Activated CD8-positive, alpha-beta T cell treated with anti-CD3 and anti-CD28 coated beads, Interleukin-2, amount 10 ng/mL, durations not matched to agents 7 days and 5 days (primary cell): ENCODE measurements around the gene PINLYP. TPM values are rescaled to one million over a fixed set of nuclear protein-coding genes. Genes with fewer than 3 reads are reported as not detected.
A peak's percentile ranks its signal among the peaks of the same experiment; 100 is the strongest.

Experiments used
- ATAC-seq: fragments of 150-1000 bp; cut with Tn5 transposase; one replicate; pipeline ENCODE4 v1.10.0; 2021; ENCODE audit warnings: moderate library complexity
- CTCF ChIA-PET: fragments of 350-600 bp; sonication (Branson Sonifier 250); formaldehyde crosslinking; loops from one replicate; lab custom pipeline; 2021; ENCODE audit warnings: antibody characterized with exemption; lab: Charles Lee
- POLR2A ChIA-PET: fragments of 350-600 bp; sonication (Branson Sonifier 250); formaldehyde crosslinking; loops from one replicate; lab custom pipeline; 2021; ENCODE audit warnings: antibody characterized with exemption; lab: Charles Lee
- DNase-seq: peaks from one replicate; pipeline ENCODE4 v3.0.0-alpha.2; 2020
- H3K27ac Mint-ChIP-seq: one replicate; pipeline ENCODE4 v1.8.0; 2021; ENCODE audit warnings: mild to moderate bottlenecking, mixed read lengths
- H3K27me3 Mint-ChIP-seq: one replicate; pipeline ENCODE4 v1.8.0; 2021; ENCODE audit warnings: low read depth, mixed read lengths
- H3K36me3 Mint-ChIP-seq: one replicate; pipeline ENCODE4 v1.8.0; 2021; ENCODE audit warnings: low read depth, mixed read lengths
- H3K4me1 Mint-ChIP-seq: one replicate; pipeline ENCODE4 v1.8.0; 2021; ENCODE audit warnings: low read depth, mixed read lengths
- H3K4me3 Mint-ChIP-seq: one replicate; pipeline ENCODE4 v1.8.0; 2021; ENCODE audit warnings: mild to moderate bottlenecking, mixed read lengths
- H3K9me3 Mint-ChIP-seq: one replicate; pipeline ENCODE4 v1.8.0; 2022; ENCODE audit warnings: mixed read lengths; ENCODE audit not compliant: insufficient read depth
- total RNA-seq, 2 experiments: library from RNA; stranded (reverse); gene quantifications; one replicate each; pipeline ENCODE4 v1.2.3, GENCODE V29; 2021

The PINLYP gene
- 1 to 10 TPM; 7.4 to 8.9 TPM for total RNA-seq

DNA sequence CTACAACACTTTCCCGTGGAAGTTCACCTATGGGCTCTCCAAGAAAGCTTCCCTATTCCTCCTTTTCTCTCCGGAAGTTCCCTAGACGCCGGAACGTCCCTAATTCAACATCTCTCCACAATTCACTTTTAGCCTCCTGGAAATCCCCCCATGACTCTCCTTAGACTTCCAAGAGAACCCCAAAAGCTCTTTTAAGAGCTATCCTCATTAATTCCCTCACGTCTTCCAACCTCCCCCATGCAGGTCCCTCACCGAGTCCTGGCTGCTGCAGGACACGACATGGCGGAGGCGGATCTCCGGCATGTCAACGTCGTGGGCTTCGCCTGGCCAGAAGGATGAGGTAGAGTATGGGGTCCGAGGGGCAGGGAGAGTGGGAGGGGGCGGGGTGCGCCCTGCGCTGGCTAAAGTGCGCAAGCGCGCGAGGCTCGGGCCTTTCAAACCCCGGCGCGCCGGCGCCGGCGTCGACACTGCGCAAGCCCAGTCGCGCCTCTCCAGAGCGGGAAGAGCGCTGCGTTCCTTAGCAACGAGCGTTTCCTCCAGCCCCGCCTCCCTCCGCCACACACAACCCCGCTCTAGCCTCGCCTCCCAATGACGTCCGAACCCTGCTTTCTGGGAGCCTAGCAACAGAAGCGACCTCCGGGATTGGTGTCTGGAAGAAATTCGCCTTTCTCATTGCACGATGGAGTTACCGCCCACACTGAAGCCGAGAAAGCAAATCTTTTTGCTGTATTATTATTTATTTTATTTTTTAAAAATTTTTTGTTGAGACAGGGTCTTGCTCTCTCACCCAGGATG lies at the start of gene PINLYP, which contains the start of gene XRCC1:
TSS of gene PINLYP (plus strand) at position 646 of the 795 bp plus-strand sequence. CDS start 1,391 bp downstream, outside the sequence.
TSS of gene XRCC1 (minus strand) at position 372 of the 795 bp plus-strand sequence. CDS start at position 303, 69 bp downstream.
- POLR2A ChIA-PET = interaction anchor here (0.6 to 5.0 kb wide), 6 partner anchors 12 to 44 kb away, joined by 3 to 44 read pairs (median 4); partner anchors contain the start of genes IRGQ and ZNF576
- DNase-seq = peak; percentile 99
- CTCF ChIA-PET = interaction anchor here (0.6 to 5.3 kb wide), 8 partner anchors 10 to 128 kb away, joined by 3 to 67 read pairs (median 6); partner anchors contain the start of genes IRGQ and ZNF576
- H3K27me3 Mint-ChIP-seq = no peaks in the 10 kb centered on the region
- peak; percentile 96 for ATAC-seq
- H3K27ac Mint-ChIP-seq = peak within 1 kb of the TSS; percentile 93
- peaks cover 11% of the 10 kb centered on the region for H3K36me3 Mint-ChIP-seq
- H3K9me3 Mint-ChIP-seq = no peaks in the 10 kb centered on the region
- H3K4me3 Mint-ChIP-seq = peak within 1 kb of the TSS; percentile 96
- H3K4me1 Mint-ChIP-seq = peaks cover 45% of the 10 kb centered on the region

- no peaks in the 10 kb centered on the region for H3K27me3 Mint-ChIP-seq
- peak overlapping the region; percentile 68 for H3K27ac Mint-ChIP-seq
- H3K4me3 Mint-ChIP-seq = peak overlapping the region; percentile 95
- ChIA-PET POLR2A (interaction anchor here (2.2 kb wide), 1 partner anchor 87 kb away, joined by 7 read pairs; no protein-coding TSS in a partner anchor), CTCF (interaction anchor here (0.8 to 17.5 kb wide), 9 partner anchors 8 to 95 kb away, joined by 3 to 387 read pairs (median 9); partner anchors contain the start of genes IRGQ and ZNF576)
- H3K4me1 Mint-ChIP-seq = peaks cover 25% of the 10 kb centered on the region
- H3K9me3 Mint-ChIP-seq = no peaks in the 10 kb centered on the region
- DNase-seq = peak; percentile 42
- peak; percentile 33 for ATAC-seq
- peaks cover 8% of the 10 kb centered on the region for H3K36me3 Mint-ChIP-seq
These were observed 49.5 kb upstream of the PINLYP start for GRCh38 chr19:43525836-43526771.

DNA sequence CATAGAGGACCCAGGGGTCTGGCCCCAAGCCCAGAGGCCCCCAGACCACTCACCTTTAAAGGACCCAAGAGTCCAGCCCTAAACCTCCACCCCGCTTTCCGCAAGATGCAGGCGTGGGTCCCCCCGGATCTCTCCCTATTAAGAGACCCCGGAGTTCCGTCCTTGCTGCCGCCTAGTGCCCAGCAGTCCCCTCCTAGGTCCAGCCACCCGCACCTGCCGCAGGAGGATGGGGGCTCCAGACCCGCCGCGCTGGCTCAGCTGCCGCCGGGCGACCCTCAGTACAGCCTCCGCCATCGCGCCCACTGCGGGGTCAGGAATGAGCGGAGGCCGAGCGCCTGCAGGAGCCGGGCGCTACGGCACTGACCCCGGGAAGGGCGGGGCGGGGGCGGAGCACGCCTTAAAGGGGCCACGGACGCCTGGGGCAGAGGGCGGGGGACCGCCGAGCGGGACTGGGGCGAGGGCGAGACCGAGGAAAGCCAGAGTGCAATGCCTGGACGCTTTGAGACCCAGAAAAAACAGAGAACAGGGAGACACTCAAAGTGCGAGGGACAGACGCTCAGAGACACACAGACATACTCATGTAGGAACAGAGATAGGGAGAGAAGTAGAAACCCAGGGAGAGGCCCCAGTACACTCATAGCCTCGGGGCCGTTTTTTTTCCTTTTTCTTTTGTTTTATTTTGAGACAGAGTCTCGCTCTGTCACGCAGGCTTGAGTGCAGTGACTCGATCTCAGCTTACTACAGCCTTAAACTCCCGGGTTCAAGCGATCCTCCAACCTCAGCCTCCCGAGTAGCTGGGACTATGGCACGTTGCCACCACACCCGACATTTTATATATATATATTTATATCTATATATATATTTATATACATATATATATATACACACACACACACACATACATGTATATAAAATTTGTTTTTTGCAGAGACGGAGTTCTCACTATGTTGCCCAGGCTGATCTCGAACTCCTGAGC lies 48.4 kb upstream of the PINLYP start, which contains the start of gene ETHE1:
TSS of gene ETHE1 (minus strand) at position 318 of the 976 bp plus-strand sequence. CDS start at position 294, 24 bp downstream.
- Mint-ChIP-seq H3K4me3 (peak within 1 kb of the TSS; percentile 95), H3K9me3 (no peaks in the 10 kb centered on the region), H3K27ac (peak within 1 kb of the TSS; percentile 68), H3K4me1 (peaks cover 29% of the 10 kb centered on the region), H3K36me3 (peaks cover 8% of the 10 kb centered on the region), H3K27me3 (no peaks in the 10 kb centered on the region)
- ChIA-PET POLR2A (interaction anchor here (1.0 to 1.1 kb wide), 2 partner anchors 8 to 68 kb away, joined by 3 read pairs; no protein-coding TSS in a partner anchor), CTCF (interaction anchor here (1.0 to 17.5 kb wide), 7 partner anchors 8 to 99 kb away, joined by 3 to 387 read pairs (median 13); partner anchors contain the start of genes IRGQ and ZNF576)
- ATAC-seq (peak; percentile 92), DNase-seq (peak; percentile 83)

DNA sequence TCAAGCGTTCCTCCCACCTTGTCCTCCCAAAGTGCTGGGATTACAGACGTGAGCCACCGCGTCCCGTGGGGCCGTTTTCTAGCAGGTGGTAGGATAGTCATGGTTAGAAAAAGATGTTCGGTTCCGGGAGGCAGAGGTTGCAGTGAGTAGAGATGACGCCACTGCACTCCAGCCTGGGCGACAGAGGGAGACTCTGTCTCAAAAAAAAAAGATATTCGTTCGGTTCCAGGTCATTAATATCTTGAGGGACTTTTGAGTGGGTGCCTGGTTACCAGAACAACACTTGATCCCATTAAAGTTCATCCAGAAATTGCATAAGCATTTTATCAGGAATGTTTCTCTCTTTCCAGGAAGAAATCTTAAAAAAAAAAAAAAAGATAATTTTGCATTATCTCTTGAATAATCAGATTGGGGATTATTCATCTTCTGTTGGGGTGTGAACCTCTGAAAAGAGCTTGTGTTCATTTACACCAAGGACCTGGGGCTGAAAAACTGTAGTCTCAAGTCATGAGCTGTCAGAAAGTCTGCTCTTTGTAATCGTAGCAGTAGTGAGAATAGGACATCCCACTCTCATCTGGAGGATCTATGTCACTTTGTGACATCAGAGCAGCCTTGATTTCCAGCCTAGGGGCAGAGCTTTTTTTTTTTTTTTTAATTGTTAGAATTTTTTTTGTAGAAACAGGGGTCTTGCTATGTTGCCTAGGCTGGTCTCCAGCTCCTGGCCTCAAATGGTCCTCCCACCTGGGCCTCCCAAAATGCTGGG lies 47.6 kb upstream of the PINLYP start:
- ChIA-PET CTCF (interaction anchor here (0.9 to 17.5 kb wide), 7 partner anchors 8 to 98 kb away, joined by 3 to 387 read pairs (median 12); no protein-coding TSS in a partner anchor), POLR2A (interaction anchor here (0.6 to 1.1 kb wide), 3 partner anchors 9 to 74 kb away, joined by 3 read pairs; no protein-coding TSS in a partner anchor)
- no peak for ATAC-seq
- Mint-ChIP-seq H3K4me3 (peak overlapping the region; percentile 12), H3K4me1 (peaks cover 32% of the 10 kb centered on the region), H3K9me3 (no peaks in the 10 kb centered on the region), H3K27ac (no peak overlapping the region), H3K36me3 (peaks cover 5% of the 10 kb centered on the region), H3K27me3 (no peaks in the 10 kb centered on the region)
- no peak for DNase-seq

DNA sequence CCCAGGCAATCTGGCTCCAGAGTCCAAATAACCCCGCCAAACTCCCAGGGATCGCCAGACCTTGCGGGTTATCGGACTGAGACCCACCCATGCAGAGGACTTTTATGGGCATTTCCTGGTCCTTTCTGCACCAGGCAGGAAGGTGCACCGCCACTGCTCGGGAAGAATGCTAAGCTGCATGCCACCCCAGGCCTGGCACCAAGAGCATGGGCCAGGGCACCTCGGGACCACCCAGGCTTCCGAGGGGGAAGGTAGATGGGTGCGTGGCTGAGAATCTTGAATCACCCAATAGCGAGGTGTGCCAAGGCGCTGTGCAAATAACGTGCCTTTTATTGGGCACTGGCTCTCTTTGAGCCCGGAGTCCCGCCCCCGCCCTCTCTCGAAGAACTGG lies 43.0 kb upstream of the PINLYP start:
- ATAC-seq (peak; percentile 28), DNase-seq (no peak)
- Mint-ChIP-seq H3K9me3 (no peaks in the 10 kb centered on the region), H3K27me3 (no peaks in the 10 kb centered on the region), H3K4me3 (peak overlapping the region; percentile 87), H3K36me3 (peaks cover 12% of the 10 kb centered on the region), H3K4me1 (peaks cover 30% of the 10 kb centered on the region), H3K27ac (peak overlapping the region; percentile 98)
- POLR2A ChIA-PET = interaction anchor here (0.5 to 1.9 kb wide), 11 partner anchors 8 to 403 kb away, joined by 3 to 13 read pairs (median 4); partner anchors contain the start of genes IRGQ, SMG9, ZNF45 and ZNF576
- CTCF ChIA-PET = interaction anchor here (1.0 to 17.5 kb wide), 8 partner anchors 8 to 277 kb away, joined by 3 to 387 read pairs (median 14); partner anchors contain the start of genes IRGQ and ZNF576

DNA sequence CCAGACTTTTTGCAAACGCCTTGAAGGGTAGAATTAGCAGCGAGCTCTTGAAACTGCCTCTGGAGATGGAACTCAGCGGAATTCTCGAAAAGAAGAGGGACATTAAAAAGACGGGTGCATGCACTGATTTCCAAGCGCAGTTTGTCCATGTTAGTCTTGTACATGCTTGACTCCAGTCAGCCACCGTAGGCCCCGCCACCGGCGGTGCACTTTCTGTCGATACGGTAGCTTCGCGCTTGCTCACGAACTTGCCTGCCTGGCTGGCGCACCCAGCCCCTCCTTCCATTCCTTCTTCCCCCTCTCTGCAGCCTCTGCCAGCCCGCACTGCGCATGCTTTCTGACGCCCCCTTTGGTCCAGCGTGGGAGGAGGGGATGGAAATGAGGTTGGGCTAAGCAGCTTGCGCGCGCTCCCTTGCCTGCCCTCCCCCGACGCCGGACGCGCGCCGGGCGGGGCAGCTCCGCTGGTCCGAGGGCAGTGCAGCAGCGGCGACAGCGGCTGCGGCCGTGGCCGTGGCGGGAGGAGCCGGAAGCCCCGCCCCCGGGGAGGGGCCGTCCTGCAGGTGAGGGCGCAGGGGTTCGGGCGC lies 42.5 kb upstream of the PINLYP start, which contains the start of gene ZNF575:
TSS of gene ZNF575 (plus strand) at position 227 of the 584 bp plus-strand sequence. CDS start 1,235 bp downstream, outside the sequence.
- Mint-ChIP-seq H3K27me3 (no peaks in the 10 kb centered on the region), H3K9me3 (no peaks in the 10 kb centered on the region), H3K36me3 (peaks cover 14% of the 10 kb centered on the region), H3K4me3 (peak within 1 kb of the TSS; percentile 87), H3K4me1 (peaks cover 27% of the 10 kb centered on the region), H3K27ac (peak within 1 kb of the TSS; percentile 98)
- CTCF ChIA-PET = interaction anchor here (1.0 to 17.5 kb wide), 7 partner anchors 8 to 277 kb away, joined by 4 to 387 read pairs (median 23); partner anchors contain the start of genes IRGQ and ZNF576
- peak; percentile 91 for DNase-seq
- ATAC-seq = peak; percentile 66
- POLR2A ChIA-PET = interaction anchor here (0.5 to 1.9 kb wide), 12 partner anchors 8 to 402 kb away, joined by 3 to 13 read pairs (median 4); partner anchors contain the start of genes IRGQ, SMG9, ZNF428 and ZNF45

DNA sequence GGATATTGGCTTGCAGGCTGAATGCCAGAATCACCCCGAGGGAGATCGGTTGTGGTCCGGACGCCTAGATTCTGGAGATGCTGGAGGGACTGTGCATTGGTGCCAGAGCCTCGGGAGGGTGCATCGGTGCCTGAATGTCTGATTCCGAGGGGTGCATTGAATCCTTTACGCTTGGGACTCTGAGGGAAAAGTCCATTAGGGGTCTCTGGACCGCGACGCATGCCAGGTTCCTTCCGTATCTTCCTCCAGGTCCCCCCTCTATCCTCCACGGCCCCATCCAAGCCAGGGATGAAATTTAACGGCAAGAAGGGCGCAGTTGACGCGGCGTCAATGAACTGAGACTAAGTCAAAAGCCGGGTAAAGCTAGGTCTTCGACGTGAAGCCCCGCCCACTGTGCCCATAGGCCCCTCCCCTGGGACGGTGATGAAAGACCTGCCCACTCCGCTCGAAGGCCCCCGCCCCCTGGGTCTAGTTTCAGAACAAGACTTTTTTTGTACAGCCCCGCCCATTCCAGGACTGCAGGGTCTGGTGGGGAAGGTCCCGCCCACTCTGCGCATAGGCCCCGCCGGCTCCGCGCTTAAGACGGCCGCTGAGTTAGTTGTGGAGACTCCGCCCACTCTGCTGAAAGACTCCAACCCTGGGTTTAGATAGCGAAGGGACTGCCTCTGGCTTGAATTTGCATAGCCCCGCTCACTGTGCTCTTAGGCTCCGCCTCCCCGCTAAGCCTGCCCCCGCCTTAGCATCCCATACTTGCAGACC lies 41.9 kb upstream of the PINLYP start:
- Mint-ChIP-seq H3K4me3 (peak overlapping the region; percentile 87), H3K27ac (peak overlapping the region; percentile 98), H3K36me3 (peaks cover 21% of the 10 kb centered on the region), H3K9me3 (peaks cover 5% of the 10 kb centered on the region), H3K27me3 (no peaks in the 10 kb centered on the region), H3K4me1 (peaks cover 25% of the 10 kb centered on the region)
- CTCF ChIA-PET = interaction anchor here (1.0 to 17.5 kb wide), 7 partner anchors 9 to 276 kb away, joined by 3 to 387 read pairs (median 23); partner anchors contain the start of genes IRGQ and ZNF576
- ATAC-seq (peak; percentile 85), DNase-seq (peak; percentile 98)
- POLR2A ChIA-PET = interaction anchor here (0.7 to 1.9 kb wide), 8 partner anchors 10 to 221 kb away, joined by 3 to 13 read pairs (median 4); partner anchors contain the start of genes IRGQ, SMG9, ZNF428 and ZNF576

DNA sequence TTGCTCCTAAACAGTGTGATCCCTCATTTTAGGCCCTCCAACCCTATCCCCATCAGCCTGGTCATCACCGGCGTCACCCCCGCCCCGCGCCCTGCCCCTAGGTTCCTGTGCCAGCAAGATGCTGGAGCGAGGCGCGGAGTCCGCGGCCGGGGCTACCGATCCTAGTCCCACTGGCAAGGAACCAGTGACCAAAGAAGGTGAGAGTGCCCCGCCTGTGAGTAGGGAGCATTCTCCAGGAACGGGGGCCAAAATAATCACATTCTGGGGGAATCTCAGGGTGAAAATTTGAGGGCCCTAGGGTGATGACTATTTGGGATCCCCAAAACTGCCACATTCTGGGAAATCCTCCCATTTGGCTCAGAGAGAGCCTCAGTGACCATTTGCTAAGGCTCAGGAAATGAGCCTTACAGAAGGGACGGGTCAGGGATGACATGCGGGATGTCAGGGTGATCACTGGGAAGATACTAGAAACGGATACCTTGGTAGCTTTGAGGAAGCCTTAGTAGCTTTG lies 41.2 kb upstream of the PINLYP start:
- H3K27ac Mint-ChIP-seq = peak overlapping the region; percentile 98

More for the DNA sequence above, 41.2 kb upstream of the PINLYP start:
- peak overlapping the region; percentile 87 for H3K4me3 Mint-ChIP-seq
- peaks cover 11% of the 10 kb centered on the region for H3K9me3 Mint-ChIP-seq
- ATAC-seq (no peak), DNase-seq (no peak)
- H3K27me3 Mint-ChIP-seq = no peaks in the 10 kb centered on the region
- POLR2A ChIA-PET = interaction anchor here (1.3 to 1.9 kb wide), 6 partner anchors 20 to 95 kb away, joined by 3 to 13 read pairs (median 5); partner anchors contain the start of genes IRGQ, ZNF428 and ZNF576
- H3K36me3 Mint-ChIP-seq = peaks cover 27% of the 10 kb centered on the region
- CTCF ChIA-PET = interaction anchor here (1.0 to 17.5 kb wide), 6 partner anchors 14 to 109 kb away, joined by 3 to 387 read pairs (median 34); partner anchors contain the start of genes IRGQ and ZNF576
- H3K4me1 Mint-ChIP-seq = peaks cover 25% of the 10 kb centered on the region
